ENCODE results near the gene KMT2C.
"Not testable (repeated sequence)": the region's sequence is repeated elsewhere in the genome, so short reads cannot be mapped to it uniquely, and the experiment has no call there.

The KMT2C gene

DNA sequence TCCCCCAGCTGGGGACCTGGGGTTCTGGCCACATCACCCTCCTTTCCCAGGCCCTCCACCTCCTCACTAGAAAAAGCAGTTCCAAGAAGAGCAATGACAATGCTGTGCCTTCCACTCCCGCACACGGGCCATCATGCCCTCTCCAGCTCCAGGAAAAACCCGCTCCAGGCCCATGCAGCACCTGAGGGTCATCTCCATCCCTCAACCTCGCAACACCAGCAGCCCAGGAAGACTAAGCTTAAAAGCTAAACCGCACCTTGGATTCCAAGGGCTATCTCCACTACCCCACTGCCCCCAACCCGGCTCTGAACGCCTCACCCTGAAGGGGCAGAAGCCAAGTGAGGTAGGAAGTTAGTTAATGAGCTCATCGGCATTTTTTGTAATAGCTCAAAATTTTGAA, 173.7 kb downstream of the KMT2C start:
- Mint-ChIP-seq H3K27ac (peak overlapping the region; percentile 30), H3K4me1 (peaks cover 16% of the 10 kb centered on the region), H3K36me3 (peaks cover 19% of the 10 kb centered on the region)
- not testable (repeated sequence) for H3K27me3 Mint-ChIP-seq, H3K4me3 Mint-ChIP-seq, H3K9me3 Mint-ChIP-seq

DNA sequence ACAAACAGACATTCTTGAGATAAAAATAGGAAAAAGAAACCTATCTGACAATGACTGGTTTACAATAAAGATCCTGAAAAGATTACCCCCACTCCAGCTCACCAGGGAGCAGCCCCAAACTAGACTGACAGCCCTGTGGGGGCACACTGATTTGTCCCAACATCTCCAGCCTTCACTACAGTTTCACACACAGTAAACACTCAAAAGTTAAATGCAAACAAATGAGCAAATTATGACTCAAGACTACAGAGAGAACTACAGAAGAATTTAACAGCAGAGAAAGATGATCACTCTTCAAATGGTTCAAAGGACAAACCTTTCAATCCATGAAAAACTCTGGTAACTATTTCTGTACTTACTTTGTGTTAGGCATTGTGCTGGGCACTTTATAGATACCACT, 176.2 kb downstream of the KMT2C start:
- not testable (repeated sequence) for H3K9me3 Mint-ChIP-seq, H3K27me3 Mint-ChIP-seq, H3K4me3 Mint-ChIP-seq, H3K27ac Mint-ChIP-seq
- peaks cover 27% of the 10 kb centered on the region for H3K36me3 Mint-ChIP-seq
- H3K4me1 Mint-ChIP-seq = peaks cover 16% of the 10 kb centered on the region

DNA sequence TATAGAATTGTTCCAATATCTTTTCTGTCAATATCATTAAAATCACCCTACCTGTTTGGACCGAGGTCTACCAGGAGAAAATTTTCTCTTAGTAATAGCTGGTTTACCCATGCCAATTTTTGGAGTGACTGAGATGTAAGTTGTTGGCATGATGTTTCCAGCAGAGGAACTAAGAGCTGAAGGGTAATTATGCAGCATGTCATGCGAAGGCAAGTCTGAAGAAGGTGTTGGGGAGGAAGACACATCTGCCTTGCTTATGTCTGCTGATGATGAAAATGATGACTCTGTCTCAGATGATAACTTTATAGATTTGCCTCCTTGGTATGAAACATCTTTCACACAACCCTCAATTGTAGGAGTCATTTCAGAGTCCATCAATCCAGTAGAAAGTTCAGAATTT, 188.0 kb downstream of the KMT2C start:
- H3K4me1 Mint-ChIP-seq, H3K27ac Mint-ChIP-seq, H3K9me3 Mint-ChIP-seq, H3K27me3 Mint-ChIP-seq, H3K4me3 Mint-ChIP-seq: not testable (repeated sequence)
- peaks cover 16% of the 10 kb centered on the region for H3K36me3 Mint-ChIP-seq

DNA sequence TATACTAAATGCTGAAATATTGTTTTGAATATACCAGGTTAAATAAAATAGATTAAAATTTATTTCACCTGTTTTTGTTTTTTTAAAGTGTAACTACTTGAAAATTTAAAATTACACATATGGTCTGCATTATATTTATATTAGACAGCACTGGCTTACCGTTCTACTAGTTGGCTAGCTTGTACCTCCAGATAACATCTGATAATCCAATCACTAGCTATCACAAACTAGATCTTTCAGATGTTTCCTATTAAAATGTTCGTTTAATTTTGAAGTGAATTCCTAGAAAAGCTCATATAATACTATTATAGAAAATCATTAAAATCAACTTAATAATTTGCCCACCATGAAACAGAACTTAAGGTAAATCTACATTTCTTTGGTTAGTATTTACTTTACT, 190.4 kb downstream of the KMT2C start:
- not testable (repeated sequence) for H3K36me3 Mint-ChIP-seq, H3K9me3 Mint-ChIP-seq, H3K4me3 Mint-ChIP-seq, H3K27ac Mint-ChIP-seq, H3K27me3 Mint-ChIP-seq
- peaks cover 12% of the 10 kb centered on the region for H3K4me1 Mint-ChIP-seq

DNA sequence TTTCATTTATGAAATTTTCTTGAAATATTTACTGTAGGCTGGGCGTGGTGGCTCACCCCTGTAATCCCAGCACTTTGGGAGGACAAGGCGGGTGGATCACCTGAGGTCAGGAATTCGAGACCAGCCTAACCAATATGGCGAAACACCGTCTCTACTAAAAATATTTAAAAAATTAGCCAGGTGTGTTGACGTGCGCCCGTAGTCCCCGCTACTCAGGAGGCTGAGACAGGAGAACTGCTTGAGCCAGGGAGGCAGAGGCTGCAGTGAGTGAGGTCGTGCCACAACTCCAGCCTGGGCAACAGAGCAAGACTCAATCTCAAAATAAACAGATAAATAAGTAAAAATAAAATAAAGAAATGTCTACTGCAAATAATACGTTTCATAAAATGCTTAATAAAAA, 192.3 kb downstream of the KMT2C start:
- H3K36me3 Mint-ChIP-seq, H3K9me3 Mint-ChIP-seq, H3K27me3 Mint-ChIP-seq, H3K4me3 Mint-ChIP-seq, H3K27ac Mint-ChIP-seq: not testable (repeated sequence)
- H3K4me1 Mint-ChIP-seq = peaks cover 19% of the 10 kb centered on the region

DNA sequence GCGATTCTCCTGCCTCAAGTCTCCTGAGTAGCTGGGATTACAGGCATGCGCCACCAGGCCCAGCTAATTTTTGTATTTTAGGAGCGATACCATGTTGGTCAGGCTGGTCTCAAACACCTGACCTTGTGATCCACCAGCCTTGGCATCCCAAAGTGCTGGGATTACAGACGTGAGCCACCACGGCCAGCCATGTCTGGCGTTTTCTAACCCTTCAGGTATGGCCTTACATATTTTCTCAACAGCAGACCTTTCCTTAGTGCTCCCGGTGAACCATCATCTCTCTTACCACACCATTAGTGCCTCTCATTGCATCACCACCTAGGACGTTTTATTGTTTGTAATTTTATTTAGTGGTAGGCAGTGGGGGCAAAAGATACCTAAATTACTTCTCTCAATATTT, 194.5 kb downstream of the KMT2C start:
- H3K4me3 Mint-ChIP-seq, H3K9me3 Mint-ChIP-seq, H3K27me3 Mint-ChIP-seq, H3K27ac Mint-ChIP-seq, H3K36me3 Mint-ChIP-seq: not testable (repeated sequence)
- H3K4me1 Mint-ChIP-seq = peaks cover 15% of the 10 kb centered on the region

DNA sequence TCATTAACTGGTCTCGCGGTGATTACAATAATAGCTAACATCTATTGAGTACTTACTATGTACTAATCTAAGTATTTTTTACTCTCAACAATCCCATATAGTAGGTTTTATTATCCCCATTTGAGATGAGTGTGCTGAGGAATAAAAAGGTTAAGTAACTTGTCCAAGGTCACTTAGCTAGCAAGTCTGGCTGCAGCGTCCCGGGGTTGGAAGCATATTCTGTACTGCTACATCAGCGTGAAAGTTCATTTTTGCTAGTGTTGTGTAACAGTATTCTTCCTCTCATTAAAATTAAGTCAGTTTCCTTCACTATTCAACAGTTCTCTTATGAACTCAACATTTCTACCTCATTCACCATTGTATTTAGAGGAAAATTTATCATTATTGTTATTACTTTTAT, 199.5 kb downstream of the KMT2C start:
- not testable (repeated sequence) for H3K4me3 Mint-ChIP-seq, H3K9me3 Mint-ChIP-seq, H3K27me3 Mint-ChIP-seq, H3K27ac Mint-ChIP-seq
- H3K4me1 Mint-ChIP-seq = peaks cover 15% of the 10 kb centered on the region
- H3K36me3 Mint-ChIP-seq = peaks cover 11% of the 10 kb centered on the region

DNA sequence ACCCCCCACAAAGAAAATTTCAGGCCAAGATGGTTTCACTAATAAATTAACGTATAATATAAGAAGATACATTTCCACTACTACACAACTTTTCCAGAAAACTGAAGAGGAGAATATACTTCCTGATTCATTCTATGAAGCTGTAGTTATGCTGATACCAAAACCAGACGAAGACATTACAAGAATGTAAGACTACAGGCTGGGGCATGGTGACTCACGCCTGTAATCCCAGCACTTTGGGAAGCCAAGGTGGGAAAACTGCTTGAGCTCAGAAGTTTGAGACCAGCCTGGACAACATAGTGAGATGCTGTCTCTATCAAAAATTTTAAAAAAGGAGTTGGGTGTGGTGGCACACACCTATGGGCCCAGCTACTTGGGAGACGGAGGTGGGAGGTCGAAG, 201.4 kb downstream of the KMT2C start:
- not testable (repeated sequence) for H3K9me3 Mint-ChIP-seq, H3K4me3 Mint-ChIP-seq, H3K4me1 Mint-ChIP-seq, H3K27ac Mint-ChIP-seq, H3K27me3 Mint-ChIP-seq
- peaks cover 13% of the 10 kb centered on the region for H3K36me3 Mint-ChIP-seq

DNA sequence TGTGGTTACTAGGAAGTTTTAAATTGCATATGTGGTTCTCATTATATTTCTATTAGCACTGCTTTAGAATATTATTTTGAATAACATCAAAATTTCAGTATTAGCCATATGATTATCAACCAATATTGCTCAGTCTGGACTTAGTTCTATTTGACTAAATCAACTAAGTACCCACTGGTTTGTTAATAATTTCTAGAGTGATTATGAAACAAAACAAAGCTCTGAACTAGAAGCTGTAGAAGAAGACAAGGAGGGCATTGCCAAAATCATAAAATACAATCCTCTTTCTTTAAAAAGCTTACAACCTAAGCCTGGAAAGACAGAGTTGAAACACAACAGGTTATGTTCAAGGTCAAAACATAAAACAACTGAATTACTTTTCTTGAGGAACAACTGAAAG, 204.7 kb downstream of the KMT2C start:
- Mint-ChIP-seq H3K27me3 (no peaks in the 10 kb centered on the region), H3K4me3 (no peak overlapping the region), H3K9me3 (no peaks in the 10 kb centered on the region), H3K4me1 (no peaks in the 10 kb centered on the region), H3K36me3 (peaks cover 18% of the 10 kb centered on the region), H3K27ac (no peak overlapping the region)

DNA sequence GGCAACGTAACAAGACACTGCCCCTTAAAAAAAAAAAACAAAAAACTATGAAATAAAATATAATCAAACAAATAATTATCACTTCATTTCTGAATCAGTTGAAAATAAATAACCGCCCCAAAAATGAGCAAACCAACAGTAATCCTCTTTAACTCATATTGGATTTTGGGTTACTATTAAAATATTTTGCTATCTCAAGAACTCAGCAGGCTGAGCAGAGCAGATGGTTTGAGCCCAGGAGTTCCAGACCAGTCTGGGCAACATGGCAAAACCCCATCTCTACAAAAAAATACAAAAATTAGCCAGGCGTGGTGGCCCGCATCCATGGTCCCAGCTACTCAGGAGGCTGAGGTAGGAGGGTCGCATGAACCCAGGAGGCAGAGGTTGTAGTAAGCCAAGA, 216.2 kb downstream of the KMT2C start:
- not testable (repeated sequence) for H3K27ac Mint-ChIP-seq, H3K4me3 Mint-ChIP-seq, H3K9me3 Mint-ChIP-seq, H3K27me3 Mint-ChIP-seq, H3K4me1 Mint-ChIP-seq
- H3K36me3 Mint-ChIP-seq = peaks cover 11% of the 10 kb centered on the region

DNA sequence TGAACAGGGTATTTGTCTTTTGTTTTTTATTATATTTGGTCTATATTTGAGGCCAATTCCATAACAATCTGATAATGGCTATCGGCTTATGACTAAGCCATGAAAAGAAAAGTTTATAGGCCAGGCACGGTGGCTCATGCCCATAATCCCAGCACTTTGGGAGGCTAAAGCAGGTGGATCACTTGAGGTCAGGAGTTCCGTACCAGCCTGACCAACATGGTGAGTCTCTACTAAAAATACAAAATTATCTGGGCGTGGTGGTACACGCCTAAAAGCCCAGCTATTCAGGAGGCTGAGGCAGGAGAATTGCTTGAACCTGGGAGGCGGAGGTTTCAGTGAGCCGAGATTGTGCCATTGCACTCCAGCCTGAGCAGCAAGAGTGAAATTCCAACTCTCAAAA, 227.0 kb downstream of the KMT2C start:
- not testable (repeated sequence) for H3K27ac Mint-ChIP-seq, H3K27me3 Mint-ChIP-seq, H3K9me3 Mint-ChIP-seq, H3K4me1 Mint-ChIP-seq, H3K4me3 Mint-ChIP-seq
- peaks cover 19% of the 10 kb centered on the region for H3K36me3 Mint-ChIP-seq

DNA sequence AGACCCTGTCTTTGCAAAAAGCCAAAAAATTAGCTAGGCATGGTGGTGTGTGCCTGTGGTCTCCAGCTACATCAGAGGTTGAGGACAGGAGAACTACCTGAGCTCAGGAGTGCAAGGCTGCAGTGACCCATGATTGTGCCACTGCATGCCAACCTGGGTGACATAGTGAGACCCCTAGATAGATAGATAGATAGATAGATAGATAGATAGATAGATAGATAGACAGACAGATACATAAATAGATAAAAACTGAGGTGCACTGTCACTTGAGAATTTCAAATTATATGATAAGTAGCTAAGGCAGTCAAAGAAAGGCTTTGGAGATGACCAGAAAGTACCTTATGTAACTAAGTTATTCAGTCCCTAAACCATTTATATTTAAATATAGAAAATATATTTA, 231.4 kb downstream of the KMT2C start:
- H3K36me3 Mint-ChIP-seq = peaks cover 10% of the 10 kb centered on the region
- H3K27me3 Mint-ChIP-seq, H3K4me3 Mint-ChIP-seq, H3K4me1 Mint-ChIP-seq, H3K27ac Mint-ChIP-seq, H3K9me3 Mint-ChIP-seq: not testable (repeated sequence)

DNA sequence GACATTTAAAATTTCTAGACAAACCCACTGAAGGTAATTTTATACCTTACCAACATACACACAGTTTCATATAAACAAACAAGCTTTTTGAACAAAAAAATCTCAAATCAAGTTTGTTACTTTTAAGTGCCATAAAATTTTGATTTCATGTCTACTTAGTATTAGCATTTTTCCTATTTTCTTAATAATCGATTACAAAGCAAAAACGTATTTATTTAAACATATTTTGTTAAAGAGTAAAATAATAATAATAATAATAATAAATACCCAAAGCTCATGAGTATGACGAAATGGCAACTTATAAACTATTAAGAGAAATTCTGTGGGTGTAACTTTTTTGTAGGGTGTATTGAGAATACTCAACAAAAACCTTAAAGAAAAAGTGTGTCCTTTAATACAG, 232.7 kb downstream of the KMT2C start:
- Mint-ChIP-seq H3K4me1 (no peaks in the 10 kb centered on the region), H3K4me3 (no peak overlapping the region), H3K36me3 (peaks cover 11% of the 10 kb centered on the region), H3K9me3 (no peaks in the 10 kb centered on the region), H3K27ac (no peak overlapping the region), H3K27me3 (no peaks in the 10 kb centered on the region)

DNA sequence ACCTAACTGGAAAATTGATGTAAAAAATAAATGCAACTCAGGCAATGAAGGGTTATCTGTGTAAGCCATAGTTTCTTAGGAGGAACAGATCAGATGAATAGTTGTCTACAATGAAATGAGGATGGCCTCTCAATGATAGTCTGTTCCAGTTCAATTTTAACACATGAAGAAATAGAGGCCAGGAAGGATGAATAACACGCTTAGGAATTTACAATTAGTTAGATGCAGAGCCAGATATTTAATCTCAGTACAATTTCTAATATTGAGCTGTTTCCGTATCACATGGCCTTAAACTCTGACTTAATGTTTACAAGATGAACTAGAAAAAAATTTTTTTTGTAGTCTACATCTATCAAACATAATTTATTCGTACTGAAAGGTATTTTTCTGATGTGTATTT, 233.7 kb downstream of the KMT2C start:
- no peak overlapping the region for H3K4me3 Mint-ChIP-seq
- H3K36me3 Mint-ChIP-seq = peaks cover 10% of the 10 kb centered on the region
- no peaks in the 10 kb centered on the region for H3K9me3 Mint-ChIP-seq
- H3K4me1 Mint-ChIP-seq = no peaks in the 10 kb centered on the region
- no peak overlapping the region for H3K27ac Mint-ChIP-seq
- H3K27me3 Mint-ChIP-seq = no peaks in the 10 kb centered on the region

DNA sequence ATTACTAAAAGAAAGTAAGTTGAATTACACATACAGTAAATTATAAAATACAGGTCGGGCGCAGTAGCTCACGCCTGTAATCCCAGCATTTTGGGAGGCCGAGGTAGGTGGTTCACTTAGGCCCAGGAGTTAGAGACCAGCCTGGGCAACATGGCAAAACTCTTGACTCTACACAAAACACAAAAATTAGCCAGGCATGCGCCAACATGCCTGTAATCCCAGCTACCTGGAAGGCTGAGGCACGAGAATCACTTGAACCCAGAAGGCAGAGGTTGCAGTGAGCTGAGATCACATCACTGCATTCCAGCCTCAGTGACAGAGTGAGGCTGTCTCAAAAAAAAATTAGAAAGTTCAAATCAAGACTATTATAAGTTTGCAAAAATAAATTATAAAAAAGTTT, 235.4 kb downstream of the KMT2C start:
- no peak overlapping the region for H3K27ac Mint-ChIP-seq
- peaks cover 12% of the 10 kb centered on the region for H3K36me3 Mint-ChIP-seq
- H3K27me3 Mint-ChIP-seq = no peaks in the 10 kb centered on the region

DNA sequence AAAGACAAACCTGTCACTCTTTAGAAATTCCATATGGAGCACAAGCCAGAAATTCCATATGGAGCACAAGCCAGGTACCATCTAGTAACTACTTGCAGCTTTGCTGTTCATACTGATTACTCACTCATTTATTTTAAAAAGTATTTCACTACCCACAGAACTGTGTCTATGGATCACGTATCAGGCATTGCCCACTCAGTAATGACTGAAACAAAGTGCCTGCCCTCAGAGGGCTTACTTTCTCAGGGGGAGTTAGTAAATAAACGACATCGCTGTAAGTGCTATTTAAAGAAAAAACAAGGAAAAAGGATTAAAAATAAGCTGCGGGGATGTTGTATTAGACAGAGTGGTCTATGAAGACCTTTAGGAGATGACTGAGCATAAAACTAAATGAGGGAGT, 239.4 kb downstream of the KMT2C start:
- Mint-ChIP-seq H3K4me3 (no peak overlapping the region), H3K9me3 (no peaks in the 10 kb centered on the region), H3K27ac (no peak overlapping the region), H3K4me1 (no peaks in the 10 kb centered on the region), H3K36me3 (peaks cover 18% of the 10 kb centered on the region), H3K27me3 (no peaks in the 10 kb centered on the region)

More for the DNA sequence above, 235.4 kb downstream of the KMT2C start:
- Mint-ChIP-seq H3K4me3 (no peak overlapping the region), H3K4me1 (no peaks in the 10 kb centered on the region), H3K9me3 (no peaks in the 10 kb centered on the region)

DNA sequence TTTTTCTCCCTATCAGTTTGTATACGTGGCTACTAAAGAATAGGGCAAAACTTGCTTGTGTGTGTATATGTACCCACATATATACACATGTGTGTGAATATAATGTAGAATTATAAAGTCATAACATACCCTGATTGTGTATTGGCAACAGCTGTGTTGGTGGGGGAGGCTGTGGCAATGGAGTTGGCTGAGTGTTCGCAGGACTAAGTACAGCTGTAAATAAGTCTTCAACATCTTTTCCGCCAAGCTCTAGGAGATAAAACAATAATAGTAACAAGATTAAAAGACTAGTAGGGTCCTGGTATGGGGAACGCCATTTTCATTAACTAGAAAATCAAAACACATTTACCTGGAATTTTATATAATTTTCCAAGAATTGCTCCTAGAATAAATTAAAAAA, 241.9 kb downstream of the KMT2C start:
- no peaks in the 10 kb centered on the region for H3K9me3 Mint-ChIP-seq
- H3K27ac Mint-ChIP-seq = no peak overlapping the region
- no peak overlapping the region for H3K4me3 Mint-ChIP-seq
- no peaks in the 10 kb centered on the region for H3K4me1 Mint-ChIP-seq
- H3K36me3 Mint-ChIP-seq = peaks cover 20% of the 10 kb centered on the region
- no peaks in the 10 kb centered on the region for H3K27me3 Mint-ChIP-seq

DNA sequence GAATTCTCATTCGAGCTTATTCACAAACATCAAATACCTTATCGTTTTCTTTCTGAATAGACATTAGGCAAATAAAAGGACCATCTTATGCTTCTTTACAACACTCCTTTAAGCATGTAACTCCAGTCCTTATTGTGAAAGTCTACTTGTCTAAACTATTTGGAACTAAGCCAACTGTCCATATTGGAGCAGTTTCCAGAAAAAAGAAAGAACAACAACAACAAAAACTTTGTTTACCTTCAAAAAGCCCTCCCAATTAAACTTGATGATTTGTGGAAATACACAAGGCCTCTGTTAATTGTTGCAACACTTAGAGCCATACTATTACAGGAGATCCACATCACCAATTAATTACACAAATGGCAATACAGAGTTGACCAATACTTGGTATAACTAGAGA, 246.7 kb downstream of the KMT2C start:
- Mint-ChIP-seq H3K27me3 (no peaks in the 10 kb centered on the region), H3K27ac (peak overlapping the region; percentile 73), H3K4me3 (no peak overlapping the region), H3K9me3 (no peaks in the 10 kb centered on the region), H3K36me3 (peaks cover 11% of the 10 kb centered on the region), H3K4me1 (no peaks in the 10 kb centered on the region)
